PFSK-1 (cell line): Measurements from ENCODE around the gene FAM20C.

Experiments used
- POLR2AphosphoS5 ChIP-seq: IDR thresholded peaks from 2 replicates; pipeline ENCODE4 v1.6.1; 2012; ENCODE audit warnings: low read depth, mild to moderate bottlenecking, control low read depth, low read length, moderate library complexity
- TAF1 ChIP-seq: IDR thresholded peaks from 2 replicates; pipeline ENCODE4 v1.6.1; 2012; ENCODE audit warnings: low read length, control low read depth, borderline replicate concordance; ENCODE audit not compliant: insufficient read depth

- TF ChIP-seq TAF1 (no peak), POLR2AphosphoS5 (no peak)
Measured at GRCh38 chr7:162632-163297, 29.6 kb upstream of the FAM20C start.
